Tibial nerve (tissue), 3 donors: ENCODE results near the gene B3GALT2.

Experiments
- POLR2A ChIP-seq, 2 donors: fragments of 450-650 bp; IDR thresholded peaks; one replicate each; pipeline ENCODE4 v1.6.1; 2017; ENCODE audit warnings: antibody characterized with exemption in 2 of 2, mild to moderate bottlenecking in 2 of 2, moderate library complexity in 2 of 2
- TF ChIP-seq, protein P1 (sequence below), 5 experiments: fragments of 200-600 bp in 3 of 5; fragments of 450-650 bp in 2 of 5; sonication (generic) in 3 of 5; IDR thresholded peaks; one replicate each; pipeline ENCODE4 v1.5.1; 2016 to 2019; ENCODE audit warnings: antibody characterized with exemption in 5 of 5, mild to moderate bottlenecking in 3 of 5, moderate library complexity in 2 of 5

GRCh38 chr1:193184776-193185175 lies 1.6 kb downstream of the B3GALT2 start:
- no peak for TF ChIP-seq POLR2A (IDR thresholded peaks at IDR 0.05)
- TF ChIP-seq, protein P1, sequence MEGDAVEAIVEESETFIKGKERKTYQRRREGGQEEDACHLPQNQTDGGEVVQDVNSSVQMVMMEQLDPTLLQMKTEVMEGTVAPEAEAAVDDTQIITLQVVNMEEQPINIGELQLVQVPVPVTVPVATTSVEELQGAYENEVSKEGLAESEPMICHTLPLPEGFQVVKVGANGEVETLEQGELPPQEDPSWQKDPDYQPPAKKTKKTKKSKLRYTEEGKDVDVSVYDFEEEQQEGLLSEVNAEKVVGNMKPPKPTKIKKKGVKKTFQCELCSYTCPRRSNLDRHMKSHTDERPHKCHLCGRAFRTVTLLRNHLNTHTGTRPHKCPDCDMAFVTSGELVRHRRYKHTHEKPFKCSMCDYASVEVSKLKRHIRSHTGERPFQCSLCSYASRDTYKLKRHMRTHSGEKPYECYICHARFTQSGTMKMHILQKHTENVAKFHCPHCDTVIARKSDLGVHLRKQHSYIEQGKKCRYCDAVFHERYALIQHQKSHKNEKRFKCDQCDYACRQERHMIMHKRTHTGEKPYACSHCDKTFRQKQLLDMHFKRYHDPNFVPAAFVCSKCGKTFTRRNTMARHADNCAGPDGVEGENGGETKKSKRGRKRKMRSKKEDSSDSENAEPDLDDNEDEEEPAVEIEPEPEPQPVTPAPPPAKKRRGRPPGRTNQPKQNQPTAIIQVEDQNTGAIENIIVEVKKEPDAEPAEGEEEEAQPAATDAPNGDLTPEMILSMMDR (IDR thresholded peaks at IDR 0.05), result no peak
